ENCODE measurements around the gene RSPH6A. TPM values are rescaled to one million over a fixed set of nuclear protein-coding genes. Genes with fewer than 3 reads are reported as not detected.

RSPH6A gene
- polyA plus RNA-seq, 4 donors: 0.01 to 0.07 TPM; not detected in 2

- DNase-seq (no peak), FAIRE-seq (no peak)
- Histone ChIP-seq H3K27me3 (ENCODE audit: control insufficient read depth in 3 of 3, insufficient read depth in 3 of 3, low read length in 3 of 3) (no peaks in the 10 kb centered on the region), H3K27ac (ENCODE audit: low read depth in 1 of 3, low read length in 2 of 3) (no peak overlapping the region), H3K9me3 (ENCODE audit: control insufficient read depth in 2 of 2, insufficient read depth in 1 of 2, low read depth in 1 of 2, low read length in 1 of 2) (no peaks in the 10 kb centered on the region), H3K36me3 (ENCODE audit: control insufficient read depth in 3 of 3, insufficient read depth in 2 of 3, low read depth in 1 of 3, low read length in 3 of 3) (peaks cover 2 to 48% (median 6%) of the 10 kb centered on the region in 3 donors), H3K4me1 (ENCODE audit: control insufficient read depth in 3 of 3, insufficient read depth in 2 of 3, low read depth in 1 of 3, low read length in 2 of 3) (peaks cover 0 to 13% (median 6%) of the 10 kb centered on the region in 3 donors), H3K4me3 (ENCODE audit: low read depth in 1 of 3, low read length in 3 of 3) (no peak overlapping the region)
- 69 to 89% (median 89%) methylated on average over 8 of the region's 8 CpGs for WGBS, 3 donors
Observed at GRCh38 chr19:45790942-45791341, 24.2 kb downstream of the RSPH6A start.

DNA sequence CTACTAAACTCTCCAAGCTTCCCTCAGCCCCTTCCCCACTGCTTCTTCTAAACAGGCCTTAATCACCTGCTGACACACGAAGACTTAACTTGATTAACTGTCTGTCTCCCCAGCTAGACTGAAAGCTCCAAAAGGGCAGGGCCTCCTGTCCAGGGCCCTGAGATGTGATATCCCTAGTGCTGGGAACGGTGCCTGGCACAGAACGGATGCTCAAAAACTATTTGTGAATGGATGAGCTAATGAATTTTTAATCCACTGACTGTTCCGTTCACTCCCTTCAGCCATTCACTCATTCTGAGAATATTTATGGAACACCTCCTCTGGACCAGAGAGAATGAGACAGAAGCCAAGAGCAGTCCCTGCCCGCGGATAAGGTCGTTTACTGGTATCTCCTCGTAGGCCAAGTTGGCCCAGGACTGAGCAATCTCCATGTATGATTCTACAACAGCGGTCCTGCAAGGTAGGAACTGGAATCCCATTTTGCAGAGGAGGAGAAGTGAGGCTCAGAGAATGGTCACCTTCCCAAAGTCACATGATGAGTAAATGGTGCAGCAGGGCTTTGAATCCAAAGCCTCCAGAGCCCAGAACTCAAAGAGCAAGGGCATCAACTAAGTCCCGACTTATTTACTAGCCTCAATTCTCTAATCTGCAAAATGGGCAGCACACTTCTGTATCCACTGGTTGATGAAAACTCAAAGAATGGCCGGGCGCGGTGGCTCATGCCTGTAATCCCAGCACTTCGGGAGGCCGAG is 25.9 kb downstream of the RSPH6A start:
- Histone ChIP-seq H3K4me3 (ENCODE audit: low read depth in 1 of 3, low read length in 3 of 3) (no peak overlapping the region), H3K4me1 (ENCODE audit: control insufficient read depth in 3 of 3, insufficient read depth in 2 of 3, low read depth in 1 of 3, low read length in 2 of 3) (peaks cover 0 to 13% (median 6%) of the 10 kb centered on the region in 3 donors), H3K36me3 (ENCODE audit: control insufficient read depth in 3 of 3, insufficient read depth in 2 of 3, low read depth in 1 of 3, low read length in 3 of 3) (peaks cover 2 to 65% (median 6%) of the 10 kb centered on the region in 3 donors), H3K27ac (ENCODE audit: low read depth in 1 of 3, low read length in 2 of 3) (no peak overlapping the region), H3K9me3 (ENCODE audit: control insufficient read depth in 2 of 2, insufficient read depth in 1 of 2, low read depth in 1 of 2, low read length in 1 of 2) (no peaks in the 10 kb centered on the region), H3K27me3 (ENCODE audit: control insufficient read depth in 3 of 3, insufficient read depth in 3 of 3, low read length in 3 of 3) (no peaks in the 10 kb centered on the region)
- WGBS, 3 donors: 93 to 95% (median 94%) methylated on average over 15 of the region's 15 CpGs
- FAIRE-seq (no peak), DNase-seq (no peak)

DNA sequence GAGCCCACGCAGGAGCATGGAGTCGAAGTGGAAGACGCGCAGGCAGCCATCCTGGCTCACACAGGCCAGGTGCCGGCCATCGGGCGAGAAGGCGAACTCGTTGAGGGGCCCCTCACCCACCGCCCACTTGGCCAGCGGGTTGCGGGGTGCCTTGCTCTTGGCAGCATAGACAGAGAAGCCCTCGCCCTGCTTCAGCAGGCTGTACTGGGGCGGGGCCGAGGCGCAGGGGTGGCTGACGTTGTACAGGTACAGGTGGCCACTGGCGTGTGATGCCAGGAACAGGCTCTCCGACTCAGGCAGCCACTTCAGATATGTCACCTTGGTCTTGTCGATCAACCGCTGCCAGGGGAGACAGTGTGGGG is 28.6 kb downstream of the RSPH6A start:
- no peaks in the 10 kb centered on the region for H3K27me3 ChIP-seq (ENCODE audit: control insufficient read depth in 3 of 3, insufficient read depth in 3 of 3, low read length in 3 of 3)
- H3K36me3 ChIP-seq (ENCODE audit: control insufficient read depth in 3 of 3, insufficient read depth in 2 of 3, low read depth in 1 of 3, low read length in 3 of 3): peaks cover 2 to 78% (median 6%) of the 10 kb centered on the region in 3 donors
- 91 to 93% (median 92%) methylated on average over 21 of the region's 21 CpGs for WGBS, 3 donors
- no peak overlapping the region for H3K27ac ChIP-seq (ENCODE audit: low read depth in 1 of 3, low read length in 2 of 3)
- H3K4me1 ChIP-seq (ENCODE audit: control insufficient read depth in 3 of 3, insufficient read depth in 2 of 3, low read depth in 1 of 3, low read length in 2 of 3): peaks cover 0 to 5% (median under 1%) of the 10 kb centered on the region in 3 donors
- DNase-seq: no peak
- FAIRE-seq: no peak
- no peaks in the 10 kb centered on the region for H3K9me3 ChIP-seq (ENCODE audit: control insufficient read depth in 2 of 2, insufficient read depth in 1 of 2, low read depth in 1 of 2, low read length in 1 of 2)
- H3K4me3 ChIP-seq (ENCODE audit: low read depth in 1 of 3, low read length in 3 of 3): no peak overlapping the region

- no peak overlapping the region for H3K4me3 ChIP-seq (ENCODE audit: low read depth in 1 of 3, low read length in 3 of 3)
- no peaks in the 10 kb centered on the region for H3K9me3 ChIP-seq (ENCODE audit: control insufficient read depth in 2 of 2, insufficient read depth in 1 of 2, low read depth in 1 of 2, low read length in 1 of 2)
- 91 to 94% (median 92%) methylated on average over 49 to 57 of the region's 57 CpGs for WGBS, 3 donors
- H3K27ac ChIP-seq (ENCODE audit: low read depth in 1 of 3, low read length in 2 of 3): no peak overlapping the region
- peaks cover 0 to 2% (median 0%) of the 10 kb centered on the region in 3 donors for H3K4me1 ChIP-seq (ENCODE audit: control insufficient read depth in 3 of 3, insufficient read depth in 2 of 3, low read depth in 1 of 3, low read length in 2 of 3)
- H3K36me3 ChIP-seq (ENCODE audit: control insufficient read depth in 3 of 3, insufficient read depth in 2 of 3, low read depth in 1 of 3, low read length in 3 of 3): peaks cover 2 to 76% (median 6%) of the 10 kb centered on the region in 3 donors
- FAIRE-seq: no peak
- DNase-seq: no peak
- no peaks in the 10 kb centered on the region for H3K27me3 ChIP-seq (ENCODE audit: control insufficient read depth in 3 of 3, insufficient read depth in 3 of 3, low read length in 3 of 3)
Observed at GRCh38 chr19:45785781-45786532, 29.2 kb downstream of the RSPH6A start.

GRCh38 chr19:45785097-45785496 is 30.0 kb downstream of the RSPH6A start:
- DNase-seq: no peak

DNA sequence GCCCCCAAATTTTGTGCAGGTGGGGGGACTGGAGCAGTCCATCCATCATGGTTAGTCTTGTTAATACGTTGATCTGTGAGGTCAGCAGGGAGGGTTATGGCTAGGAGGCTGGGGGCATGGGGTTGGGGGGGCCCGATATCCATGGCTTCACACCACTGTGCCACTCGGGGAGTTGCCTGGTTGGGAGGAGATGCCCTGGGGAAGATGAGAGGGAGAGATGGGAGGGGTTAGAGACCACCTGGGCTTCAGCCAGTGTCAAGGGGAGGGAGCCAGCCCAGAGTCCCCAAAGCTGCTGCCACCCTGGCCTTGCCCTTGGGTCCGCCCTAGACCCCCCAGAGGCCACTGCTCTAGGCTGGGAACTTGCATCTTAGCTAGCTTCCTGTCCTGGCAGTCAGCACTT is 31.0 kb downstream of the RSPH6A start:
- H3K9me3 ChIP-seq (ENCODE audit: control insufficient read depth in 2 of 2, insufficient read depth in 1 of 2, low read depth in 1 of 2, low read length in 1 of 2): no peaks in the 10 kb centered on the region
- no peak overlapping the region for H3K4me3 ChIP-seq (ENCODE audit: low read depth in 1 of 3, low read length in 3 of 3)
- H3K27me3 ChIP-seq (ENCODE audit: control insufficient read depth in 3 of 3, insufficient read depth in 3 of 3, low read length in 3 of 3): no peaks in the 10 kb centered on the region
- H3K36me3 ChIP-seq (ENCODE audit: control insufficient read depth in 3 of 3, insufficient read depth in 2 of 3, low read depth in 1 of 3, low read length in 3 of 3): peaks cover 2 to 61% (median 6%) of the 10 kb centered on the region in 3 donors
- peak overlapping the region in 1 of 3 donors; percentile 36 for H3K27ac ChIP-seq (ENCODE audit: low read depth in 1 of 3, low read length in 2 of 3)
- FAIRE-seq (no peak), DNase-seq (no peak)
- WGBS, 3 donors: 79 to 93% (median 88%) methylated on average over 4 of the region's 4 CpGs
- peaks cover 0 to 18% (median 5%) of the 10 kb centered on the region in 3 donors for H3K4me1 ChIP-seq (ENCODE audit: control insufficient read depth in 3 of 3, insufficient read depth in 2 of 3, low read depth in 1 of 3, low read length in 2 of 3)

More at GRCh38 chr19:45785097-45785496, 30.0 kb downstream of the RSPH6A start:
- H3K4me3 ChIP-seq (ENCODE audit: low read depth in 1 of 3, low read length in 3 of 3): no peak overlapping the region
- H3K27me3 ChIP-seq (ENCODE audit: control insufficient read depth in 3 of 3, insufficient read depth in 3 of 3, low read length in 3 of 3): no peaks in the 10 kb centered on the region
- FAIRE-seq: no peak
- 80 to 90% (median 88%) methylated on average over 5 of the region's 5 CpGs for WGBS, 3 donors
- H3K36me3 ChIP-seq (ENCODE audit: control insufficient read depth in 3 of 3, insufficient read depth in 2 of 3, low read depth in 1 of 3, low read length in 3 of 3): peaks cover 2 to 68% (median 6%) of the 10 kb centered on the region in 3 donors
- no peaks in the 10 kb centered on the region for H3K9me3 ChIP-seq (ENCODE audit: control insufficient read depth in 2 of 2, insufficient read depth in 1 of 2, low read depth in 1 of 2, low read length in 1 of 2)
- no peak overlapping the region for H3K27ac ChIP-seq (ENCODE audit: low read depth in 1 of 3, low read length in 2 of 3)
- peaks cover 0 to 11% (median 0%) of the 10 kb centered on the region in 3 donors for H3K4me1 ChIP-seq (ENCODE audit: control insufficient read depth in 3 of 3, insufficient read depth in 2 of 3, low read depth in 1 of 3, low read length in 2 of 3)

DNA sequence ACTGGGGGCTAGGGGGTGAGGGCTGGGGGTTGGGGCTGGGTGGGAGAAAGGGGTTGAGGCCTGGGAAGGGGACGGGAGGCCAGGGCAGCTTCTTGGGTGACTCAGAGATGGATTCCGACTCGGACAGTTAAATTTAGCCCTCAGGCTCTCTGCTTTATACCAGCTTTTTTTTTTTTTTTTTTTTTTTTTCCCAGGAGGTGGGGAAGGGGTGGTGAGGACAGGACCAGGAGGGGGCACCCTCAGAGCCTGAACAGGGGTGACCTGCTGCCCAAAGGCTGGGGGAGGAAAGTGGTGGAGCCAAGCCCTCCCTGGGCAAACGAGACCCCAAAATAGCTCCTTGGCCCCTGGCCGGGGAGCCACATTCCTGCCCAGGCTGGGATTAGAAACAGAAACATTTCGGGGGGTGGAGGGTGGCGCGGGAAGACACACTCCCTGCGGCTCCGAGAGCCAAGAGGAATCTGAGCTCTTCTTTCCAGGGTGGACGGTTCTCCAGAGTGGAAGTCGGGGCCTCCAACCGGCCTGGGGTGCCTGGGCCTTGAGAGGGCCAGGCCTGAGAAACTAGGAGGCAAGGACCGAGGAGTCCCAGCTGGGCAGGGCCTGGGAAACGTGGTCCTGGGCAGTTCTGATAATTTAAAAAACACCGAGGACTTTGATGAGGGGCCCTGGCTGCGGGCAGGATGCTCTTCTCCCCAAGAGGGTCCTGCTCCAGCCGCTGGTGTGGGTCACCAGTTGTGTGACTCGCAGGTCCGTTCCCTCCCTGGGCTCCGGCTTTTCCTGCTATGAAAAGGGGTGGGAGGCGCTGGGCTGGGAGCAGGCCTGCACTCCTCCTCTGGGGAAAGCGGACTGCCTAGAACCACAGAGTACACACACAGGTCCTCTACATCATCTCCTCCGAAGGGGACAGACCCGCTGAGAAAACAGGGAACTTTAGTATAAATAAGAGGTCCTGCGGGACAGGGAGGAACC is 32.0 kb downstream of the RSPH6A start:
- Histone ChIP-seq H3K36me3 (ENCODE audit: control insufficient read depth in 3 of 3, insufficient read depth in 2 of 3, low read depth in 1 of 3, low read length in 3 of 3) (peaks cover 2 to 61% (median 6%) of the 10 kb centered on the region in 3 donors), H3K27me3 (ENCODE audit: control insufficient read depth in 3 of 3, insufficient read depth in 3 of 3, low read length in 3 of 3) (no peaks in the 10 kb centered on the region), H3K27ac (ENCODE audit: low read depth in 1 of 3, low read length in 2 of 3) (peak overlapping the region in 2 of 3 donors; percentile 51 to 70), H3K9me3 (ENCODE audit: control insufficient read depth in 2 of 2, insufficient read depth in 1 of 2, low read depth in 1 of 2, low read length in 1 of 2) (no peaks in the 10 kb centered on the region), H3K4me1 (ENCODE audit: control insufficient read depth in 3 of 3, insufficient read depth in 2 of 3, low read depth in 1 of 3, low read length in 2 of 3) (peaks cover 0 to 28% (median 5%) of the 10 kb centered on the region in 3 donors), H3K4me3 (ENCODE audit: low read depth in 1 of 3, low read length in 3 of 3) (no peak overlapping the region)
- FAIRE-seq (no peak), DNase-seq (no peak)
- 69 to 88% (median 84%) methylated on average over 26 of the region's 26 CpGs for WGBS, 3 donors
